ENCODE results near the gene PRSS16. TPM values are rescaled to one million over a fixed set of nuclear protein-coding genes. Genes with fewer than 3 reads are reported as not detected.
"Not testable (repeated sequence)": the region's sequence is repeated elsewhere in the genome, so short reads cannot be mapped to it uniquely, and the experiment has no call there.

PRSS16 gene
- total RNA-seq, 1 experiment from 2014 or later = 32.5 TPM

GRCh38 chr6:27209659-27210269, 37.7 kb upstream of the PRSS16 start:
- Histone ChIP-seq H3K36me3 (ENCODE audit: low read depth) (no peaks in the 10 kb centered on the region), H3K9me3 (ENCODE audit: insufficient read depth, low read depth) (no peaks in the 10 kb centered on the region), H3K4me2 (0 out of 2 replicates have a peak overlapping the region, but pooled peaks have one; percentile 10), H3F3A (ENCODE audit: insufficient read depth, low read depth) (peaks cover 19% of the 10 kb centered on the region), H3K4me3 (no peak overlapping the region), H4K20me1 (ENCODE audit: insufficient read depth) (no peaks in the 10 kb centered on the region), H3K27ac (no peak overlapping the region), H3K79me2 (ENCODE audit: low read depth) (no peaks in the 10 kb centered on the region), H2AFZ (peak overlapping the region; percentile 69; the same call in 1 of the 2 replicates), H3K9me2 (ENCODE audit: insufficient read depth) (no peaks in the 10 kb centered on the region), H3K27me3 (ENCODE audit: insufficient read depth, low read depth) (no peaks in the 10 kb centered on the region), H3K4me1 (replicated peaks; ENCODE audit: insufficient read depth) (no peaks in the 10 kb centered on the region)
- TF ChIP-seq CTCF (conservative IDR thresholded peaks at IDR 0.05) (no peak), EZH2 (IDR thresholded peaks at IDR 0.05; ENCODE audit: low read depth) (no peak)
- BruUV-seq (replicated peaks) = no TSS peak
- DNase-seq = no peak
- intact Hi-C loops (cut with micrococcal nuclease; ENCODE audit: unreplicated experiment) = loop anchor here (10.0 kb wide), 2 partner anchors 295 to 475 kb away; no protein-coding TSS in a partner anchor
- CTCF ChIA-PET = no interaction called here
- POLR2A ChIA-PET (ENCODE audit: unreplicated experiment) = interaction anchor here (0.7 kb wide), 1 partner anchor 305 kb away, joined by 6 read pairs; no protein-coding TSS in a partner anchor

- H3K27ac ChIP-seq; H3K36me3 ChIP-seq (ENCODE audit: low read depth); H4K20me1 ChIP-seq (ENCODE audit: insufficient read depth); H3K79me2 ChIP-seq (ENCODE audit: low read depth); BruUV-seq (replicated peaks); H3K4me1 ChIP-seq (replicated peaks; ENCODE audit: insufficient read depth); H3K9me2 ChIP-seq (ENCODE audit: insufficient read depth); H3K27me3 ChIP-seq (ENCODE audit: insufficient read depth, low read depth); POLR2A ChIA-PET (ENCODE audit: unreplicated experiment); H3K9me3 ChIP-seq (ENCODE audit: insufficient read depth, low read depth): not testable (repeated sequence)
- DNase-seq = peak; percentile 50 to 71
- intact Hi-C loops (cut with micrococcal nuclease; ENCODE audit: unreplicated experiment) = loop anchor here (1.0 to 10.0 kb wide), 5 partner anchors 25 to 541 kb away; no protein-coding TSS in a partner anchor
- CTCF ChIA-PET = interaction anchor here (0.6 to 0.7 kb wide), 2 partner anchors 38 to 135 kb away, joined by 3 to 10 read pairs; no protein-coding TSS in a partner anchor
- H3K4me2 ChIP-seq = peak overlapping the region; percentile 73
- H3K4me3 ChIP-seq = peak overlapping the region; percentile 73; the same call in 1 of the 2 replicates
- peak; percentile 67 for TF ChIP-seq CTCF (conservative IDR thresholded peaks at IDR 0.05)
- peak overlapping the region; percentile 90; the same call in 1 of the 2 replicates for H2AFZ ChIP-seq
- peaks cover 29% of the 10 kb centered on the region for H3F3A ChIP-seq (ENCODE audit: insufficient read depth, low read depth)
These were observed 34.4 kb upstream of the PRSS16 start for GRCh38 chr6:27213091-27213517.

GRCh38 chr6:27213544-27214125, 33.9 kb upstream of the PRSS16 start:
- intact Hi-C loops (cut with micrococcal nuclease; ENCODE audit: unreplicated experiment) = loop anchor here (1.0 to 10.0 kb wide), 8 partner anchors 17 to 682 kb away; no protein-coding TSS in a partner anchor
- no peaks in the 10 kb centered on the region for H4K20me1 ChIP-seq (ENCODE audit: insufficient read depth)
- peak overlapping the region; percentile 73 for H3K4me2 ChIP-seq
- peak overlapping the region; percentile 73 for H3K4me3 ChIP-seq
- DNase-seq = peak; percentile 61
- CTCF ChIA-PET = interaction anchor here (0.6 to 0.7 kb wide), 2 partner anchors 38 to 135 kb away, joined by 3 to 10 read pairs; no protein-coding TSS in a partner anchor
- H3K27ac ChIP-seq = no peak overlapping the region
- BruUV-seq (replicated peaks) = no TSS peak
- no peak for TF ChIP-seq CTCF (conservative IDR thresholded peaks at IDR 0.05)
- no peak for TF ChIP-seq EZH2 (IDR thresholded peaks at IDR 0.05; ENCODE audit: low read depth)
- 0 out of 2 replicates have a peak, but pooled peaks cover 4% of the 10 kb centered on the region for H3K4me1 ChIP-seq (replicated peaks; ENCODE audit: insufficient read depth)
- H3K79me2 ChIP-seq (ENCODE audit: low read depth) = no peaks in the 10 kb centered on the region
- POLR2A ChIA-PET (ENCODE audit: unreplicated experiment) = no interaction called here
- no peaks in the 10 kb centered on the region for H3K36me3 ChIP-seq (ENCODE audit: low read depth)
- no peaks in the 10 kb centered on the region for H3K27me3 ChIP-seq (ENCODE audit: insufficient read depth, low read depth)
- peaks cover 29% of the 10 kb centered on the region for H3F3A ChIP-seq (ENCODE audit: insufficient read depth, low read depth)
- H3K9me3 ChIP-seq (ENCODE audit: insufficient read depth, low read depth) = no peaks in the 10 kb centered on the region
- no peaks in the 10 kb centered on the region for H3K9me2 ChIP-seq (ENCODE audit: insufficient read depth)
- peak overlapping the region; percentile 90 for H2AFZ ChIP-seq
